ENCODE data around the gene TSC2. TPM values are rescaled to one million over a fixed set of nuclear protein-coding genes. Genes with fewer than 3 reads are reported as not detected.
"Not testable (repeated sequence)": the region's sequence is repeated elsewhere in the genome, so short reads cannot be mapped to it uniquely, and the experiment has no call there.

The TSC2 gene
- total and polyA plus RNA-seq, 2 experiments from 2014 or later = 52.2 to 53.7 TPM

DNA sequence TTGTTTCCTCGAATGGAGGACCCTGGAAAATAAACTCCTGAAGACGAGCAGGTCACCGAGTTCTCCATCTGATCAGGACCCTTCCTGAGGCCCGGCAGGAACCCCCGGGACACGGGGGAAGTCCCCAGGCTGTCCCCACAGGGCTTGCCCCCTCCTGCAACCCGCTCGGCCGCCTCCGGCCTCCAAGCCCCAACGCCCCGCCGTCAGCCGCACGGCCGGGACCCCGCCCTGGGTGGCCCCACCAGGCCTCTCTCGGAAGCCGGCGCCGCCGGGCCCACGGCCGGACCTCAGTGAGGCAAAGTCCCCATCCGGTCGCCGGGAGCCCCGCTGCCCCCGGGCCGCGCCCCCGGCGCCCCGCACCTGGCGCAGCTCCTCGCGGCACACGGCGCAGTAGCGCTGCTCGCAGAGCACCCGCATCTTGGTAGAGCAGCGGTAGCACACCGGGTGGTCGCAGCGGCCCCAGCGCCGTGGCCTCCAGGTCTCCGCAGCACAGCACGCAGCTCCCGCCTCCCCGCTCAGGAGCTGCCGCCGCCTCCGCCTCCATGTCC is 38.5 kb upstream of the TSC2 start:
- Histone ChIP-seq H3K36me3 (ENCODE audit: low read depth) (no peaks in the 10 kb centered on the region), H3K4me2 (ENCODE audit: unreplicated experiment) (peak overlapping the region; percentile 97), H2AFZ (0 out of 2 replicates have a peak overlapping the region, but pooled peaks have one; percentile 2), H3F3A (ENCODE audit: insufficient read depth) (peaks cover 17% of the 10 kb centered on the region), H3K9me3 (ENCODE audit: low read depth) (no peaks in the 10 kb centered on the region), H3K4me3 (peak overlapping the region; percentile 85), H3K27me3 (replicated peaks; ENCODE audit: insufficient read depth) (no peaks in the 10 kb centered on the region), H3K79me2 (ENCODE audit: insufficient read depth) (peaks cover 65% of the 10 kb centered on the region), H3K27ac (peak overlapping the region; percentile 93), H3K4me1 (ENCODE audit: insufficient read depth) (peaks cover 18% of the 10 kb centered on the region), H3K9ac (peak overlapping the region; percentile 91), H4K20me1 (ENCODE audit: insufficient read depth) (peaks cover 11% of the 10 kb centered on the region; the same call in 1 of the 2 replicates), H3K9me2 (ENCODE audit: insufficient read depth) (no peaks in the 10 kb centered on the region)
- DNase-seq = peak; percentile 45
- in situ Hi-C loops (cut with MboI) = no loop called here
- WGBS, 2 experiments (ENCODE audit: low coverage in 1 of 2, low lambda C conversion rate in 2 of 2, missing lambda C conversion rate in 2 of 2) = 1% methylated on average over 14 to 49 of the region's 55 CpGs
- no peak for TF ChIP-seq EZH2 (IDR thresholded peaks at IDR 0.05; ENCODE audit: insufficient read depth, poor library complexity, severe bottlenecking)
- TF ChIP-seq EZH2phosphoT487 (IDR thresholded peaks at IDR 0.05; ENCODE audit: insufficient read depth, low read depth) = no peak

- Histone ChIP-seq H4K20me1 (ENCODE audit: insufficient read depth) (peaks cover 6% of the 10 kb centered on the region; the same call in 1 of the 2 replicates), H3K4me2 (ENCODE audit: unreplicated experiment) (peak within 1 kb of the TSS; percentile 97), H3K27ac (peak within 1 kb of the TSS; percentile 93), H3K4me1 (ENCODE audit: insufficient read depth) (peaks cover 18% of the 10 kb centered on the region), H3K27me3 (replicated peaks; ENCODE audit: insufficient read depth) (no peaks in the 10 kb centered on the region), H2AFZ (peak within 1 kb of the TSS; percentile 66), H3K4me3 (peak within 1 kb of the TSS; percentile 85), H3K79me2 (ENCODE audit: insufficient read depth) (peaks cover 58% of the 10 kb centered on the region), H3K9me2 (ENCODE audit: insufficient read depth) (no peaks in the 10 kb centered on the region), H3F3A (ENCODE audit: insufficient read depth) (peaks cover 17% of the 10 kb centered on the region), H3K9ac (peak within 1 kb of the TSS; percentile 91), H3K36me3 (ENCODE audit: low read depth) (no peaks in the 10 kb centered on the region), H3K9me3 (ENCODE audit: low read depth) (no peaks in the 10 kb centered on the region)
- in situ Hi-C loops (cut with MboI) = no loop called here
- peak; percentile 95 for DNase-seq
- TF ChIP-seq EZH2 (IDR thresholded peaks at IDR 0.05; ENCODE audit: insufficient read depth, poor library complexity, severe bottlenecking) (no peak), EZH2phosphoT487 (IDR thresholded peaks at IDR 0.05; ENCODE audit: insufficient read depth, low read depth) (no peak)
- WGBS, 2 experiments (ENCODE audit: low coverage in 1 of 2, low lambda C conversion rate in 2 of 2, missing lambda C conversion rate in 2 of 2) = 1 to 2% methylated on average over 41 to 46 of the region's 52 CpGs
These were observed 37.8 kb upstream of the TSC2 start, which contains the start of gene ZNF598 for GRCh38 chr16:2009791-2010510. ZNF598 (minus strand) TSS chr16:2009821.

- peaks cover 17% of the 10 kb centered on the region for H3F3A ChIP-seq (ENCODE audit: insufficient read depth)
- H3K27ac ChIP-seq; H2AFZ ChIP-seq; H3K9me3 ChIP-seq (ENCODE audit: low read depth); H3K4me2 ChIP-seq (ENCODE audit: unreplicated experiment); H3K9ac ChIP-seq; H3K4me3 ChIP-seq; H4K20me1 ChIP-seq (ENCODE audit: insufficient read depth); H3K36me3 ChIP-seq (ENCODE audit: low read depth); H3K27me3 ChIP-seq (replicated peaks; ENCODE audit: insufficient read depth); DNase-seq; in situ Hi-C loops (cut with MboI); H3K9me2 ChIP-seq (ENCODE audit: insufficient read depth): not testable (repeated sequence)
- WGBS, 2 experiments (ENCODE audit: low coverage in 1 of 2, low lambda C conversion rate in 2 of 2, missing lambda C conversion rate in 2 of 2) = 90 to 92% methylated on average over 9 of the region's 9 CpGs
- peaks cover 40% of the 10 kb centered on the region for H3K79me2 ChIP-seq (ENCODE audit: insufficient read depth)
- peaks cover 18% of the 10 kb centered on the region for H3K4me1 ChIP-seq (ENCODE audit: insufficient read depth)
These were observed 36.1 kb upstream of the TSC2 start for GRCh38 chr16:2011726-2012125.

- Histone ChIP-seq H3K9ac (no peak overlapping the region), H3K4me2 (ENCODE audit: unreplicated experiment) (no peak overlapping the region), H3K9me2 (ENCODE audit: insufficient read depth) (no peaks in the 10 kb centered on the region), H4K20me1 (ENCODE audit: insufficient read depth) (no peaks in the 10 kb centered on the region), H3K27ac (no peak overlapping the region), H3K4me3 (no peak overlapping the region), H3K79me2 (ENCODE audit: insufficient read depth) (peaks cover 22% of the 10 kb centered on the region), H2AFZ (no peak overlapping the region), H3K9me3 (ENCODE audit: low read depth) (no peaks in the 10 kb centered on the region), H3K27me3 (replicated peaks; ENCODE audit: insufficient read depth) (no peaks in the 10 kb centered on the region), H3K36me3 (ENCODE audit: low read depth) (no peaks in the 10 kb centered on the region), H3K4me1 (ENCODE audit: insufficient read depth) (peaks cover 8% of the 10 kb centered on the region; the same call in 1 of the 2 replicates), H3F3A (ENCODE audit: insufficient read depth) (peaks cover 3% of the 10 kb centered on the region)
- TF ChIP-seq EZH2phosphoT487 (IDR thresholded peaks at IDR 0.05; ENCODE audit: insufficient read depth, low read depth) = no peak
- TF ChIP-seq EZH2 (IDR thresholded peaks at IDR 0.05; ENCODE audit: insufficient read depth, poor library complexity, severe bottlenecking) = no peak
- DNase-seq = no peak
- in situ Hi-C loops (cut with MboI) = no loop called here
- 90 to 94% methylated on average over 15 of the region's 15 CpGs for WGBS, 2 experiments (ENCODE audit: low coverage in 1 of 2, low lambda C conversion rate in 2 of 2, missing lambda C conversion rate in 2 of 2)
These were observed 34.3 kb upstream of the TSC2 start for GRCh38 chr16:2013527-2013926.
